Cortex of kidney (tissue), 1 donor: Measurements from ENCODE around the gene SNED1.
"Not testable (repeated sequence)": the region's sequence is repeated elsewhere in the genome, so short reads cannot be mapped to it uniquely, and the experiment has no call there.

Experiments used
- DNase-seq: peaks from one replicate; lab custom pipeline; 2025; lab: John Stamatoyannopoulos, UW

SNED1 gene

GRCh38 chr2:240972636-240973521, 25.5 kb upstream of the SNED1 start:
- no peak for DNase-seq

GRCh38 chr2:240974771-240975572, 23.4 kb upstream of the SNED1 start:
- DNase-seq: no peak

DNA sequence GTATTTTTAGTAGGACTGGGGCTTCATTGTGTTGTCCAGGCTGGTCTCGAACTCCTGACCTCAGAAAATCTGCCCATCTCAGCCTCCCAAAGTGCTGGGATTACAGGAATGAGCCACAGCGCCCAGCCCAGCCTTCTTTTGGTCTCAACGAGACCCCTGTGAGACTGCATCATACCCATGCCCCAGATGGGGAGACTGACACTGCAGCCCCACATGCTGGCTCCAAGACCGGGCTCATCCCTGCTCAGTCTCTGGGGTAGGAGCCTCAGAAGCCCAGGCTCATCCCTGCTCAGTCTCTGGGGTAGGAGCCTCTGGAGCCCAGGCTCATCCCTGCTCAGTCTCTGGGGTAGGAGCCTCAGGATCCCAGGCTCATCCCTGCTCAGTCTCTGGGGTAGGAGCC, 22.5 kb upstream of the SNED1 start:
- not testable (repeated sequence) for DNase-seq

DNA sequence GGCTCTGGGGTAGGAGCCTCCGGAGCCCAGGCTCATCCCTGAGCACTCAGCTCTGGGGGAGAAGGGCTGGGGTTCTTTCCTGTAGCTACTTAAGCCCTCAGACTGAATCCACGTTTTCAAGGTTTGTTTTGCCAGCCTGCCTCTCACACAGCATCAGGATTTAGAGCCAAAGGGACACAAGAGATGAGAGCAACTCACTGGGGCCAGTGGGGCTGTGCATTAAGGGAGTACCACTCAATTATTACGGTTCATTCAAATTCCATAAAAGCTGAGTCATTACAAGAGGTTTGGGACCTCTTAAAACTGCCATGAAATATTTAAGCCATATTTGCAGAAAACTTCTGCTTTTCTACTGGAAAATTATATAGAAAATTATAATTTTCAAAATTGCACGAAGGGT, 17.1 kb upstream of the SNED1 start:
- DNase-seq: no peak

DNA sequence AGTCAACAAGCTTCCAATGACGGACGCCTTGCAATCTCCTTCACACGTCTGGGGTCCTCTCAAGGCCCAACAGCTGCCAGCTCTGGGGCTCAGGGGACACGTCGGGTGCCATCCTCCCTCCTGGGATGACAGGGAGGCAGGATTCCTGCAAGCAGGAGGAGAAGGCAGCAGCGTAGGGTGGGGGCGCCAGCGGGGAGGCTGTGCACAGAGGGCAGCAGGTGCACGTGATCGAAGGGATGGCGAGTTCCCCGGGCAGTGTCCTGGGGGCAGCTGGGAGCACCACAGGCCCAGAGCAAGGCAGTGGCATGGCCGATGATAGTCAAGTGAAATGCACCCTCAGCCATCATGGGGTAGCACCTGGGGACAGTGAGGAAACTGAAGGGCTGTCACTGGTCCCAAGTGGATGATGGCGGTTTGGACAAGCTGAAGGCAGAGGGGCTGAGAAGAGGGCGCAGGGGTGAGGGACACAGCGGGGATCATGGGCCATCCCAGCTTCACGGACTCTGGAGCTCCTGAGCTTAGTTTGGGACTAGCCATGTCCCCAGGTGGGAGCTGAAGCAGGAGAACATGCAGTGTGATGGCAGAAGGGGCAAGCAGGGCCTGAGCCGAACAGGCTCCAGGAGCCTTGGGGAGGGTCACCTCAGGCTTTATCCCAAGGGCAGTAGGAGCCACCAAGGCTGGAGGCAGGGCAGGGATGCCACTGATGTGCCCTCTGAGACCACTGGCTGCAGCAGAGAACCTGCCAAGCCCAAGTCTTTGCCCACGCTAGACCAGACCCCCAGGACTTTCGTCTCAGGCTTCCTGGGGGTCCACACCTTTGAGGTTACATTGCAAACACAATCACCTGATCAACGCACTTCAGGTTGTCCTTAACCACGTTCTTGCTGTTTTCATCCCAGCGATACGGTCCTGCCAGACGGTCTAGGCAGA, 16.3 kb upstream of the SNED1 start:
- DNase-seq: no peak

DNA sequence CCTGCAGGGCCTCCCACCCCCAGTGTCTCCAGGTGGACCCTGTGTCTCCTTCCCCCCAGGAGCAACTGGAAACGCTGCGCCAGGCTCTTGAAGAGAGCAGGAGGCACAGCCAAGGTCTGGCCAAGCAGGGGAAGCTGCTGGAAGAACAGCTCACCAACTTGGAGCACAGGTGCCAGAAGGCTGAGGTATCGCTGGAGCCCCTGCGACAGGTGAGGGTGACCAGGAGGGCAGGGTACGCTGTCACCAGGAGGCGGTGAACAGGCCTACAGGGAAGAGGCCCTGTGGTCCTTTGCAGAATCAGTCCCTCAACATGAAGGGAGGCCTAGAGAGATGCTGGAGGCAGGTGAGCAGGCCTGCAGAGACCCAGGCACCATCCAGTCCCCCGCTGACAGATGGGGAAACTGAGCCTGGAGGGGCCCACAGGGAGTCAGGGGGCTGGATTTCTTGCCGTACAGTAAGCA, 15.6 kb upstream of the SNED1 start:
- no peak for DNase-seq

DNA sequence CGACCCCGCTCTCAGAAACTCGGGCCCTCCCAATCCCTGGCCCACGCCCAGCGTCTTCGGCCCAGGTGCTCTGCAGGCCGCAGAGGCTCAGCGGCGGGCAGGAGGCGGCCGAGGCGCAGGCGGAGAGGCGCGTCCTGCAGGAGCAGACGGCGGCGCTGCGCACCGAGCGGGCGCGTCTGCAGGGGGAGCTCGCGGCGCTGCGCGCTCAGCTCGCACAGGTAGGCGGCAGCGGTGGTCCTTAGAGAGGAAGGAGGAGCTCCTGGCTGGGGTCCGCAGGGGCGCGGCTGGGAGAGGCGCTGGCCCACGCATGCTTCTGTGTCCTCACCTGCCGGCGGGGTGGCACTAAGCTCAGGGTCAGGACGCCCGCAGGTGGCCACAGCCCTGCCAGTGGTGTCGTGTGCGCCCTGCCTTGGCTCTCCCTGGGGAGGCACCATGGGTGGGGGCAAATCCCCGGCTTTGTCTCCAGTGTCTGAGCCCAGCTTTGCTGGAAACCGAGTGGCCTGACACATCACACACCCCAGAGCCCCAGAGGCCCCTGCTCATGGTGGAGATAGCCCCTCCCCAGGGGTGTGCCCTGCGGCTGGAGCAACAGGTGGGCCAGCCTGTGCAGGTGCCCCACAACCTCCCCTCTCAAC, 14.9 kb upstream of the SNED1 start:
- DNase-seq: no peak

GRCh38 chr2:240983996-240984498, 14.4 kb upstream of the SNED1 start:
- DNase-seq: no peak

DNA sequence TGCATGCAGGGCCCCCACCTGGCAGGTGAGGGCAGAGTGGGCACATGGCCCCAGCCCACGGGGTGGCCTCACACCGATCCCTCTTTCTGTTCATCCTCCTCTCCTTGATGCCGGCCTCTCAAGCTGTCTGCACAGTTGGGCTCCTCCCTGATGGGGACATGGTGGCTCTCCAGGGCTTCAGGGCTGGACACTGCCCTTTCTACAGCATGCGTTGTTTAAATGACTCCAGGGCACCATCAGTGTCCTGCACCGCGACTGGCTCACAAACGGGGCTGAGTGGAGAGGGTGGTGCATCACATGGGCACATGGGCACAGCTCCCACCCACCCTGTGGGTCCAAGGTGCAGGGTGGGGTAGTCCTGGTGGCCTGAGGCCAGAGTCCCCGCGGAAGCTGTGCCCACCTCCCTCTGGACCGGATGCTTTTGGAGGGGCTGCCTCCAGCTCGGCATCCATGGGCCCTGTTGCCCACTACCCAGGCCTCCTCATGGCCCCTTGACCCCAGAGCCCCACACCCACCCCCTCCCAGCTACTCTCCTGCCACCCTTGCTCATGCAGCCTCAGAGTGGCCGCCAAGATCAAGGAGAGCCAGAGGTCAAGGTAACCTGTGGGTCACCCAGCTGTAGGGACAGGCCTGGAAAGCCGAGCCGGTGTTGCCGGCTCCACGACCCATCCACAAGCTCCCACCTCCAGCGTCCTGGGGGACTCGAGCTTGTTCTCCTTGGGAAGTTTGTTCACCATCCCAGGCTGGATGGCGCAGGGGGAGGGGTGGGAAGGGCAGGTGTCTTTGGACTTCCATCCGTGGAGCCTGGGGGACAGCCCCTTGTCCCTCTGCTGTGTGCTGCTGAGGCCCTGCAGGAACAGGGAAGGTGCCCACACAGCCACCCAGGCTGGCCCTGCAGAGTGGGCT, 12.3 kb upstream of the SNED1 start:
- DNase-seq: no peak

- no peak for DNase-seq
These were observed 11.5 kb upstream of the SNED1 start for GRCh38 chr2:240986787-240987411.

DNA sequence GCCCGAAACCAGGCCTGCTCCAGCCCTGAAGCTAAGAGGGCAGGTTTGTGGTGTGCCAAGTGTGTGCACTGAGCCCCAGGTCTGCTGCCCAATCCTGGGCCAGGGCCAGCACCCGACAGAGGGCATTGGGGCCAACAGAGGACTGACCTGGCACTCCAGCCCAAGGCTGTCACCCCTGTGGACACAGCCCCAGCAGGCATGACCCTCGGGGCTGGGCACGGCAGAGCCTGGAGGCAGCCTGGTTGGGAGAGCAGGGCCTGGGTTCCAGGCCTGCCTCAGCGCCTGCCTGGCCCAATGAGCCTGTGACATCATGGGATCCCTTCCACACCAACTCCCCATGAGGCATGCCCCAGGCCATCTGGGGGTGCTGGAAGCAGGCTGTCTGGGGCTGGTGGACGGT, 10.8 kb upstream of the SNED1 start:
- no peak for DNase-seq

DNA sequence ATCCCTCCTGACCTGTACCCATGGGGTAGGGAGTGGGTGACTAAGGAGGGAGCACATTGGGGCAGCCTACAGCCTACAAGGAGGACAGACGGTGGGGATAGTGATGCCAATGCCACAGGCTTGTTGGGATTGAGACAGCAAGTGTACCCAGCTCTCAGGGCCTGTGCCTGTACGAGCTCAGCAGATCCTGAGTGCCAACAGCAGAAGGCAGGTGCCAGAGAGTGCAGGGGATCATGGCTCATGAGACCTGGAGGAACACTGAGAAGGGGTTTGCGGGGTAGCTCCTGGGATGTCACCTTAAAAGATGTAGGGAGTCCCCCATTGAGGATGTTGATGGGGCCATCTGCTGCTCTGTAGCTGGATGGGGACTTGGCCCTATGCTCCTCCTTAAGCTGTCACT, 10.3 kb upstream of the SNED1 start:
- DNase-seq: no peak

GRCh38 chr2:240988571-240989271, 9.7 kb upstream of the SNED1 start:
- DNase-seq: no peak

- no peak for DNase-seq
These were observed 8.8 kb upstream of the SNED1 start for GRCh38 chr2:240989451-240990265.

GRCh38 chr2:240990266-240990529, 8.2 kb upstream of the SNED1 start:
- no peak for DNase-seq

- no peak for DNase-seq
These were observed 7.6 kb upstream of the SNED1 start for GRCh38 chr2:240990726-240991377.

GRCh38 chr2:240991378-240992263, 6.8 kb upstream of the SNED1 start:
- no peak for DNase-seq
